Fibroblast of skin of left biceps (primary cell): ENCODE data around the gene ARHGEF2.
A peak's percentile ranks its signal among the peaks of the same experiment; 100 is the strongest.
"Not testable (repeated sequence)": the region's sequence is repeated elsewhere in the genome, so short reads cannot be mapped to it uniquely, and the experiment has no call there.

Experiments
- DNase-seq, 2 experiments: peaks; one replicate each; pipeline ENCODE4 v3.0.0-alpha.2; 2013; ENCODE audit warnings: low read depth in 2 of 2

Gene ARHGEF2

DNA sequence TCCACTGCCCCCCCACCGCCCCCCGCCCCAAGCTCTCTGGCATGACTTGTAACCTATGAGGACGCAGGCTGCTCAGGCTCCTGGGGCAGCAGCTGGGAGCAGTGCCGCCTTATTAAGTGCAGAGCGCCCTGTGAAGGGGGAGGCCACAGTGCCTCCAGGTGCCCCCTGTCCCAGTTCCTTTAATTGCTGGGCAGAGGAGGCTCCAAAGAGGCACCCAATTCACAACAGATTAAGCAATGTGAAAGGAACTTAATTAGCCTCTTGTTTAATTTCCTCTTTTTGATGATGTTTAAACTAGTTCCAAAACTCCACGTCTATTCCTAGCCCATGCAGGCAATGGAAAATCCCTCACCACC lies 33.9 kb downstream of the ARHGEF2 start:
- no peak for DNase-seq

DNA sequence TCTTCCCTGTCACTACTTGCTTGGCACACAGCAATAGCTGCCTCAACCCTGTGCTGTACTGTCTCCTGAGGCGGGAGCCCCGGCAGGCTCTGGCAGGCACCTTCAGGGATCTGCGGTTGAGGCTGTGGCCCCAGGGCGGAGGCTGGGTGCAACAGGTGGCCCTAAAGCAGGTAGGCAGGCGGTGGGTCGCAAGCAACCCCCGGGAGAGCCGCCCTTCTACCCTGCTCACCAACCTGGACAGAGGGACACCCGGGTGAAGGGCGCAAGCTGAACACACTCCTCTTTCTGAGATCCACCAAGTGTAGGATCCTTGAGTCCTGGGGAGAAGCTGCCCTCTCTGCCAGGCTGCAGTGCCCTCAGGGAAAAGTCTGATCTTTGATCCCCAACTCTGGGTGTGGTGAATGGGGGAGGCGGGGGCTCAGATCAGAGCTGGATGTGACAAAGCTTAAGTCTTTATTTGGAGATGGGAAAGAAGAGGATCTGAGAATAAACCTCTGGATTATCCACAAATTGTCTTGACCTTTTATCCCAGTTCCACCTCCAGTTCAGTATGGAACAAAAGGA lies 35.7 kb downstream of the ARHGEF2 start:
- no peak for DNase-seq

DNA sequence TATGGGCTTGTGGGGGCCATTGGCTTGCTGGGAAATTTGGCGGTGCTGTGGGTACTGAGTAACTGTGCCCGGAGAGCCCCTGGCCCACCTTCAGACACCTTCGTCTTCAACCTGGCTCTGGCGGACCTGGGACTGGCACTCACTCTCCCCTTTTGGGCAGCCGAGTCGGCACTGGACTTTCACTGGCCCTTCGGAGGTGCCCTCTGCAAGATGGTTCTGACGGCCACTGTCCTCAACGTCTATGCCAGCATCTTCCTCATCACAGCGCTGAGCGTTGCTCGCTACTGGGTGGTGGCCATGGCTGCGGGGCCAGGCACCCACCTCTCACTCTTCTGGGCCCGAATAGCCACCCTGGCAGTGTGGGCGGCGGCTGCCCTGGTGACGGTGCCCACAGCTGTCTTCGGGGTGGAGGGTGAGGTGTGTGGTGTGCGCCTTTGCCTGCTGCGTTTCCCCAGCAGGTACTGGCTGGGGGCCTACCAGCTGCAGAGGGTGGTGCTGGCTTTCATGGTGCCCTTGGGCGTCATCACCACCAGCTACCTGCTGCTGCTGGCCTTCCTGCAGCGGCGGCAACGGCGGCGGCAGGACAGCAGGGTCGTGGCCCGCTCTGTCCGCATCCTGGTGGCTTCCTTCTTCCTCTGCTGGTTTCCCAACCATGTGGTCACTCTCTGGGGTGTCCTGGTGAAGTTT lies 36.4 kb downstream of the ARHGEF2 start:
- DNase-seq, result no peak

DNA sequence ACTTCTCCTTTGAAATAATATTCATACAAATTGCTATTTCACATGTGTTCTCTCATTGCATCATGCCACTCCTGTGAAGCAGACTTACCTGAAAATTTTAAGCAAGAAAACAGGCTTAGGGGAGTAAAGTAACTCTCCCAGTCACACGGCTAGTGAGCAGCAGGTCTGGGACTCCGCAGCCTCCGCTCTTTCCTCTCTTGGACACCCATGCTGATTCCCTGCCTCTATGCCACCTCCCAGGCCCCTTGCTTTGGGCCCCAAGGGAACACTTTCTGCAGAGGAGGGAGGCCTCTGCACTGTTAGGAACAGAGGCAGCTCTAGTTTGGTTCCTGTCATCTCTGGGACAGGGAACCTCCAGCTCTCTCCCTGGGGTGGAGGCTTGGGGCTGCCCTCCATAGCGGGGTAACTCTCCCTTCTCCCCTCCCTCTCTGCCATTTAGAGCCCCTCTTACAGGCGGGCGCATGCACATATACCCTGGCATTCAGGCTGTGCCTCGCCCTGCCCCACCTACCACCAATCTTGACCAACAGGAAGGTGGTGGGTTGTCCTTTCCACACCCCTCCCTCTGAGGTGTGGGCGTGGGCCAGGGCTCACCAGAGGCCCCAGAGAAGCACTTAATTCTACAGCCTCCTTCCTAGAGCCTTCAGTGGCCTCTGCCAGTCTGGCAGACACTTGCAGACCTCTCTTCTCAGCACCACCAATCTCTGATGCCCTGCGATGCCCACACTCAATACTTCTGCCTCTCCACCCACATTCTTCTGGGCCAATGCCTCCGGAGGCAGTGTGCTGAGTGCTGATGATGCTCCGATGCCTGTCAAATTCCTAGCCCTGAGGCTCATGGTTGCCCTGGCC lies 37.1 kb downstream of the ARHGEF2 start, which contains the start of gene RXFP4:
Gene RXFP4 (plus strand): TSS at position 646 of the 852 bp plus-strand sequence. CDS start 72 bp downstream, at position 718.
- no peak for DNase-seq

DNA sequence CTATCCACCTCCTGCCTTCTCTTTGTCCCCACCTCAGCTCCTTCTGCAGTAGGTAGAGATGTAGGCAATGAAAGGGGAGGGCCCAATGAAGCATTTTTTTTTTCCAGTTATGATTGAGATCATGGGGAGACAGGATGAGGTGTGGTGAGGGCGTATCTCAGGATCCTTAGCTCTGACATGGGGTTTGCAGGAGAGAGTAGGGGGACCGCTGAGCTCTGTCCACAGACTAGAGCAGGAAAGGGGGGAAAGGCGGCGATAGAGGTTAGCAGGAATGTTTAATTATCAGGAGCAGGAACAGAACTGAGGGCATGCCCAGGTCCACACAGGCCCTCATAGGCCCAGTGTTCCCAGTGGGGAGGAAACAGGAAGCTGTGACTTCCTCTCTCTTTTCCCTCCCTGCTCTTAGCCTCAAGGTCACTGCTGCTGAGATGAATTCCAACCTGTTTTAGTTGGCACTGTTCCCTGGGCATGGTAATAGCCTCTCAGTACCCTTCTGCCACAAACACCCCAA lies 37.8 kb downstream of the ARHGEF2 start:
- DNase-seq, result no peak

DNA sequence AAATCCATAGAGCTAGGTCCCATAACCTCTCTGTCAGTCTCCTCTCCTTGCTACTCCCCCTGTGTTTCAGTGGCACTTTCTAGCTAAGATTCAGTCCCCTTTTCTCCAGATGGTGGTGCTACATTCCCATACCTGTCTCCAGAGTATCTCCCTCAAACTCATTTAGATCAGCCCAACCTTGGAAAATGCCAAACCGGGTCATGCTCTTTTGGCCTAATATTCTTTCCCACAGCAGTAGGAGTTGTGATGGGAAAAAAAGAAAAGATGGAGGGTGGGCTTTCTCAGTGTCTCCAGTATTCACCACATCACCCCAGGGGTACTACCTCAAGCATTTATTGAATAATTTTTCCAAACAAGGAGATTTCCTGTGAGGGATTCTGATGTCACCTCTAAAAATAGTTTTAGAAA lies 40.1 kb downstream of the ARHGEF2 start:
- DNase-seq, result peak; percentile 42 to 45

DNA sequence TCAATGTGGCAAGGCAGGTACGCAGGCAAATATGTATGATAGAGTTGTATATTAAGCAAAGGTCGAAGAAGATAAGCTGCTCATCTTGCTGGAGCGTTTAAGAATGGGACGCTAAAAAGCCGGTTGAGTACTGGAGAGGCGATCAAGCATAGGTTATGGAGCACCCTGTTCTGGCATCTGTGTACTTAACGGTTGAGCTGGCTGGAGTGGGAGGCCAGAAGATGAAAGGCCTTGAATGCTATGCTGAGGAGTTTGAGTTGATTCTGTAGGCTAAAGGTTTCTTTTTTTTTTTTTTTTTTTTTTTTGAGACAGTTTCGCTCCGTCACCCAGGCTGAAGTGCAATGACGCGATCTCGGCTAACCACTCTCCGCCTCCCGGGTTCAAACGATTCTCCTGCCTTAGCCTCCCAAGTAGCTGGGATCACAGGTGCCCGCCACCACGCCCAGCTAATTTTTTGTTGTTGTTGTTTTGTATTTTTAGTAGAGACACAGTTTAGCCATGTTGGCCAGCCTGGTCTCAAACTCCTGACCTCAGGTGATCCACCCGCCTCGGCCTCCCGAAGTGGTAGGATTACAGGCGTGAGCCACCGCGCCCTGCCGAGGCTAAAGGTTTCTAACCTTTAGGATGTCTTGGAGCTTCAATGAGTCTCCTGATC lies 43.3 kb downstream of the ARHGEF2 start:
- no peak for DNase-seq

DNA sequence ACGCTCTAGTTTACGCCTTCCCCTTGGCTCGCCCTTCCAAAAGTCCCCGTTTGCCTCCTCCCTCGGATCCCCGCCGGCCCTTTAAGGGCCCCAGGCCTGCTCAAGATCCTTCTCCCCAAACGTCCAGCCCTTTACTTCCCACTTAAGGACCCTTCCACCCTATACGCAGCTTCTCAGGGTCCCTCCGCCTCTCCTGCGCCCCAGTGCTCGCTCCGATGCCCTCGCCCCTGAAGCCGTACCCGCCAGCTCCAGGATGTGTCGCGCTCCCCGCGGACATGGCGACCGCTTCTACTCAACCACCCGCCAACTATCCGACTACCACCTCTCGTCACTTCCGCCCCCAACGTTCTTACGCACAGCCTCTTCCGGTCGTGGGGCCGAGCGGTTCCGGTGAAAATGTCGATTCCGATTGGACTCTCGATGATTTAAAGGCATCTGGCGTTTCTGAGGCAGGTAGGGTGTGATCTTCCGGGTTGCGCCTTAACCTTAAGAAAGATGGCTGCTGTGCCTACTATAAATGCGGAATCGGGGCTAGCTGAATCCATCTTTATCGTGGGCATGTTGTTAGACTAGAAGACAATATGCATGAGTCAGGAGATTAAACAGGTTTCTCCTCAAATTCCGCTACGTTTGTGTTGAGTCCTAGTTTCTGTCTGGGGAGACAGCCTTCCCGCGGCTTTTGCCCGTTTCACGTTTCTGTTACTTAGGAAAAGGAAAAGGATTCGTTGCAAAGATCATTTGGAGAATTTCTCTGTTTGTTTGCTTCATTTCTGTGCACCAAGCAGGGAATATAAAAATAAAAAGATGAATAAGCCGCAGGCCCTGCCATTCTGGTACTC lies 44.0 kb downstream of the ARHGEF2 start, which contains the start of gene KHDC4:
Gene KHDC4 (minus strand): TSS at position 317 of the 839 bp plus-strand sequence. CDS start 40 bp downstream, at position 277.
- peak; percentile 95 to 97 for DNase-seq

DNA sequence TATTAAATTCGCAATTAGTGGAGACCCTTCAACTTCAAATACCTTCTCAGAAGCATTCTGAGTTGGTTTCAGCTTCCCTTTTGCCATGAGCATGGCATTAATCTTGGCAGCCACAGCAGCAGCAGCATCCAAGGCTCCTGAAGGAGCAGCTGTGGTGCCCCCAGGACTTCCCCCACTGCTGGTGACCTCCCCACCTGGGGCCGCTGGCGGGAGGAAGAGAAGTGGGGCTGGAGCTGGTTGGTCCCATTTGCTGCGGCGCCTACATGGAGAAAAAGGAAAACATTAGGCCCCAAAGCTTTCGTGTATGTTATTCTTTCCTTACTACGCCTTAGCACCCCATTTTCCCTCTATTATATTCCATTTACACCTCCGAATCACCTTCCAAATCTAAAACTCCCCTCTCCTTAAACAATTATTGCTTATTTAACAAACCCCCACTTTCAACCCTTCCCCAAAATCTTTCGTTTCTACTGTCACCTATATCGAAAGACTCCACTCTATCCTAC lies 44.7 kb downstream of the ARHGEF2 start:
- no peak for DNase-seq

DNA sequence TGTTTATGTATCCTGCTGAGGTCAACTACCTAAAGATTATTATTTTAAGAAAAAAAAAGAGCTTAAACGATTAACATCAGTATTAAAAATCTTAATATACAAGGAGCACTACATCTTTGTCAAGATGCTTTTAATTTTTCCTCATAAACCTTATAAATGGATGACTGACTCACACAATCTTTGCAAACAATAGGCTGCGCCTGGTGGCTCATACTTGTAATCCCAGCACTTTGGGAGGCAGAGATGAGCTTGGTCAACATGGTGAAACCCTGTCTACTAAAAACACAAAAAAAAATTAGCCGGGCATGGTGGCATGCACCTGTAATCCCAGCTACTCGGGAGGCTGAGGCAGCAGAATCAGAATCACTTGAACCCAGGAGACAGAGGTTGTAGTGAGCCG lies 45.9 kb downstream of the ARHGEF2 start:
- no peak for DNase-seq

DNA sequence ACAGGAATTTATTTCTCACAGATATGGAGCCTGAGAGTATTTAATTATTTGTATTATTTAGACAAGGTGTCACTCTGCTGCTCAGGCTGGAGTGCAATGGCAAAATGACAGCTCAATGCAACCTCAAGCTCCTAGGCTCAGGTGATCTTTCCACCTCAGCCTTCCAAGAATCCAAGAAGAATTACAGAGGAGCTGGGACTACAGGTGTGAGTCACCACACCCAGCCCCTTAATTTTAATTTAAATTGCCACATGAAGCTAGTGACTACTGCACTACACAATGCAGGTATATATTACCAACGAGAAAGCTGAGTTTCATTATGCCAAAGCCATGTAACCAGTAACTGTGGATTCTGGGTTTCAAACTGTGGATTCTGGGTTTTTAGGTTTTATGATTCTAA lies 46.3 kb downstream of the ARHGEF2 start:
- no peak for DNase-seq

DNA sequence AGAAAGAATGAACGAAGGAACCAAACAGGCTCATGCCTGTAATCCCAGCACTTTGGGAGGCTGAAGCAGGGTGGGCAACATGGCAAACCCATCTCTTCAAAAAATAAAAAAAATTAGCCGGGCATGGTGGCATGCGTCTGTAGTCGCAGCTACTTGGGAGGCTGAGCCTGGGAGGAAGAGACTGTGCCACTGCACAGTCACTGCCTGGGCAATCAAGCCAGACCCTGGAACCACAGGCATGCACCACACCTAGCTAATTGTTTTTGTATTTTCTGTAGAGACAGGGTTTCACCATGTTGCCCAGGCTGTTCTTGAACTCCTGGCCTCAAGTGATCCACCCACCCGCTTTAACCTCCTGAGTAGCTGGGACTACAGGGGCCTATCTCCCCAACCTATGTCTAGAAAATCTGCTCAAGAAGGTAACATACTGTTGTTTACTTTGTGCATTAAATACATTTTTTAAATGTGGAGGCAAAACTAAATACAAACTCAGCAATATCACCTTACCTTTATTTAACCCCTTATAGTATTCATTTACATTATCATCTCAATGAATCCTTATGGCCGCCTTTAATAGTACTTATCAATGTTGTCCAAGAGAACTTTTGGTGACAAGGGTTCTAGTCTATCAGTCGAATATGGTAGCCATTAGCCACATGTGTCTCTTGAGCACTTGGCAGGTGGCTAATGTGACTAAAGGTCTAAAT lies 46.9 kb downstream of the ARHGEF2 start:
- DNase-seq, result no peak

DNA sequence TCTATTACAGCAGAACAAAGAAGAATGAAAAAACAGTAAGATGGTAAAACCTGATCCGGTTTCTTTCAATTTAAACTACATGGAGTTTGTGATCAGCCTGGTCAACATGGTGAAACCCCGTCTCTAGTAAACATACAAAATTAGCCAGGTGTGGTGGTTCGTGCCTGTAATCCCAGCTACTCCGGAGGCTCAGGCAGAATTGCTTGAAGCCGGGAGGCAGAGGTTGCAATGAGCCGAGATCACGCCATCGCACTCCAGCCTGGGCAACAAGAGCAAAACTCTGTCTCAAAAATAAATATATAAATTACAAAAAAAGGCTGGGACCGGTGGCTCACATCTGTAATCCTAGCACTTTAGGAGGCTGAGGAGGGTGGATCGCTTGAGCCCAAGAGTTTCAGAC lies 47.6 kb downstream of the ARHGEF2 start:
- DNase-seq, result not testable (repeated sequence)

DNA sequence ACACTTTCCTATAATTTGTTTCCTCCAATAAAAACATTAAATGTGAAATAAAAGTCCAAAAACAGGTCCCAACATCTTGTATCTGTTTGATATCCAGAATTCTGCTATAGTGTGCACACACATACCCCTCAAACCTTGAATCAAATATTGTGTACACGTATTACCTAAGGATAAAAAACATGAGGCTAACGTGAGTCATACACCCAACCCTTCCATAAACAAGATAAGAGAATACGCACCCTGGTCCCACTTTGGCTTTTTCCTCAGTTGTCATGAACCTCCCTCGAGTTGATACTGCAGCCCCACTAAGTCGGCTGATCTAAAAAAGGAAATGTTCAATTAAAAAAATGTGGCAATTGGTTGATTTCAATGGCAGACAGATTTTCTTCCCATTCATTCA lies 49.3 kb downstream of the ARHGEF2 start:
- no peak for DNase-seq

DNA sequence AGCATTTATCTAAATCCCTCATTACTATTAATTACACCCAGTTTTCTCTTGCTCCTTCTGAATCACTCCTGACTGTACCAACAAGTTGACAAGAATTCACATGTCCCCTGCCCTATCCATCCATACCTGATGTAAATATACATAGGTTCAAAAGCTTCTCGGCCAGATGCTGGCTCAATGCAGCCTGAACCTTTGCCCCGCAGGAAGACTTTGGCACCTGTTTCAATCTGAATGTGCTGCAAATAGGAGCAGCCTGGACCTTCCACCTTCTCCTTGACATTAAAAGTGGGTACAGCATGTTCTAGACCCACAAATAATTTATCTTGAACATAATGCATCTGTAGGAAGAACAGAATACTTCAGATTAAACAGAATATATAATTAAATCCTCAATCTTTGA lies 52.8 kb downstream of the ARHGEF2 start:
- DNase-seq, result no peak

DNA sequence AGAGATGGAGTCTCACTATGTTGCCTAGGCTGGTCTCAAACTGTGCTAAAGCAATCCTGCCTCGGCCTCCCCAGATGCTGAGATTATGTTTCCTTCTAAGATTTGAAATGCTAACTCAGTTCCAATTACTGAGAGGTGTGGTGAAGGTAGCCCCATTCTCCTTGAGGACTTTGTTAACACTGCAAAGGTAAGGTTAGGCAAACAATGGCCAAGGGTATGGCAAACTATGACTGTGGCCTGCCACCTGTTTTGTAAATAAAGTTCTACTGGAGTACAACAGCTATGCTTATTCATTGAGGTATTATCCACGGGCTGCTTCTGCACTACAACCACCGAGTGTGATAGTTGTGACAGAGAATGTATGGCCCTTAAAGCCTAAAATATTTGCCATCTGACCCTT lies 57.6 kb downstream of the ARHGEF2 start:
- no peak for DNase-seq

DNA sequence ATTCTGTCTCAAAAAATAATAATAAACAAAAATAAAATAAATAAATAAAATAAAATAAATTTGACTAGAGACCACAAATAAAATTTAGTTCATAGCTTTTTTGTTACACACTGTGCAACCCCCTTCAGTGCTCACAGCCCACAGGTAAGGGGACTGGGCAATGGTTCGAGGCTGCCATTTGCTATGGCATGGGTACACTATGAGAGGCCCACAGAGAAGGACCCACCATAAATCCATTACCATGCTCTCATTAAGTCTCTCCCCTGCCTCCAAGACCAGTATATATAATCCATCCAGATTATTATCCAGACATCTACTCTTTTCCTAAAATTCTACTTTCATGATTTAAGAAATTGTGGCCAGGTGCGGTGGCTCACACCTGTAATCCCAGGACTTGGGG lies 58.5 kb downstream of the ARHGEF2 start:
- DNase-seq, result no peak

DNA sequence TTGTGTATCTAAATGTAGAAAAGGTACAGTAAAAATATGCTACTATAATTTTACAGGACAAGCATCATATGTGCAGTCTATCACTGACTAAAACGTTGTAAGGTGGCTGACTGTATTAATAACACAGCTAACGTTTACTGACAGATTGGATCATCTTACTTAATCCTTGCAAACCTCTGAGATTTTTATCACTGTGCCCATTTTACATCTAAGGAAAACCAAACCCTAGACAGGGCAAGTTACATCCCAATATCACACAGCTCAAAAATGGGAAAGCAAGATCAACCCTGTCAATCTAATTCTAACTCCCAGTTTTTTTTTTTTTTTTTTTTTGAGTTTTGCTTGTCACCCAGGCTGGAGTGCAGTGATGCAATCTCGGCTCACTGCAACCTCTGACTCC lies 59.7 kb downstream of the ARHGEF2 start:
- DNase-seq, result no peak

DNA sequence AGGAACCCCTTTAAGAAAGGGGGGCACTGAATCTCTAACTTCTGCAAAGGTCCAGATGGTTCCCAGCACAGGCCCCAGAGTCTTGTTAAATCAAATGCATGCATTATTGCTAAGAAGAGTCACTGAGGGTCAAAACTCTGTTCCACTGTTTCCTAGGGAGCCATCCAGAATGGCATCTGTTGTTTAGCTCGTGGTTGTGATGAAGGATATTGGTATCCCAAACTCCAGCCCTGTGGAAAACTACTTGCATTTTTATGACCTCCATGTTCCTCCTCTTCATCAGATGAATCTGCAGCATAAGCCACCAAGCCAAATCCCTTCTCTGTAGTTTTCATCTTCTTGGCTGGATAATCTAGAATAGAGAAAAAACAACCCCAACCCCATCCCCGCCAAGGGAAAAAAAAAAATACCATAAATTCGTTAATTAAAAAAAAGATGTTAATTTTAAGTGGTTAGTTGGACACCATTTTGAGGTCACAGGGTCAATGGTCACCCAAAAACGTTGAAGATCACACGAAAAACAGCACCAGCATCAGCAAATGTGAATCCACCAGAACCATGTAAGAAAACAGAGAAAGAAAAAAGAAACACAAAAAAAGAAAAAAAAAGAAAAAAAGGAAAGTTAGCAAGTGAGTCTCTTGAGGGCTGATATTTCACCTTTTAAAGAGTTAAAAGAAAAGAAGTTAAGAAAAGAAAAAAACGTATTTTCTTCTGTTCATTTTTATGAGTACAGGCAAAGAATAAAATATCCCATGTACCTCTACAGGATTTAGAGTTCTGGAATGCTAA lies 64.2 kb downstream of the ARHGEF2 start:
- DNase-seq, result no peak
